NCI-H82 (cell line): ENCODE measurements around the gene TBL1XR1.

Experiments
- DNase-seq: peaks from one replicate; lab custom pipeline; 2025; lab: John Stamatoyannopoulos, UW

The TBL1XR1 gene

GRCh38 chr3:177109688-177110330, 87.5 kb downstream of the TBL1XR1 start:
- DNase-seq, result no peak

GRCh38 chr3:177108648-177109047, 88.6 kb downstream of the TBL1XR1 start:
- DNase-seq, result no peak

- no peak for DNase-seq
These were observed 89.6 kb downstream of the TBL1XR1 start for GRCh38 chr3:177107461-177108239.

- no peak for DNase-seq
These were observed 90.7 kb downstream of the TBL1XR1 start for GRCh38 chr3:177106594-177106993.

GRCh38 chr3:177106184-177106583, 91.1 kb downstream of the TBL1XR1 start:
- peak; percentile 24 for DNase-seq

- no peak for DNase-seq
These were observed 91.7 kb downstream of the TBL1XR1 start for GRCh38 chr3:177105623-177106022.

- no peak for DNase-seq
These were observed 92.8 kb downstream of the TBL1XR1 start for GRCh38 chr3:177104299-177104992.

- no peak for DNase-seq
These were observed 94.7 kb downstream of the TBL1XR1 start for GRCh38 chr3:177102553-177102952.

GRCh38 chr3:177098551-177098950, 98.7 kb downstream of the TBL1XR1 start:
- DNase-seq, result no peak

- DNase-seq, result no peak
These were observed 100.7 kb downstream of the TBL1XR1 start for GRCh38 chr3:177096615-177097014.

GRCh38 chr3:177093966-177094365, 103.3 kb downstream of the TBL1XR1 start:
- no peak for DNase-seq

- DNase-seq, result no peak
These were observed 107.4 kb downstream of the TBL1XR1 start for GRCh38 chr3:177089901-177090300.

- DNase-seq, result no peak
These were observed 108.2 kb downstream of the TBL1XR1 start for GRCh38 chr3:177089110-177089509.

- DNase-seq, result no peak
These were observed 111.5 kb downstream of the TBL1XR1 start for GRCh38 chr3:177085794-177086193.

- DNase-seq, result no peak
These were observed 112.7 kb downstream of the TBL1XR1 start for GRCh38 chr3:177084616-177085015.

- no peak for DNase-seq
These were observed 117.2 kb downstream of the TBL1XR1 start for GRCh38 chr3:177080122-177080521.

GRCh38 chr3:177079684-177080083, 117.6 kb downstream of the TBL1XR1 start:
- no peak for DNase-seq

- no peak for DNase-seq
These were observed 125.7 kb downstream of the TBL1XR1 start for GRCh38 chr3:177071496-177072156.

- DNase-seq, result no peak
These were observed 127.6 kb downstream of the TBL1XR1 start for GRCh38 chr3:177069514-177070329.

GRCh38 chr3:177068967-177069366, 128.3 kb downstream of the TBL1XR1 start:
- DNase-seq, result no peak

- DNase-seq, result no peak
These were observed 131.2 kb downstream of the TBL1XR1 start for GRCh38 chr3:177066068-177066467.
